IPS DF 6.9 (cell line): ENCODE results near the gene PDE11A.
A peak's percentile ranks its signal among the peaks of the same experiment; 100 is the strongest.

Source experiments
- DNase-seq: peaks from one replicate; pipeline ENCODE4 v3.0.0-alpha.2; 2013; ENCODE audit warnings: low read depth, low spot score
- H3K27ac ChIP-seq: one replicate; pipeline ENCODE4 v1.5.1; 2013; ENCODE audit warnings: low read length, control low read depth
- H3K27me3 ChIP-seq: 2 replicates; pipeline ENCODE4 v1.6.1; 2013; ENCODE audit warnings: mild to moderate bottlenecking, low read length; ENCODE audit not compliant: control insufficient read depth, insufficient read depth
- H3K36me3 ChIP-seq: 2 replicates; pipeline ENCODE4 v1.6.1; 2013; ENCODE audit warnings: low read length; ENCODE audit not compliant: control insufficient read depth, insufficient read depth
- H3K4me1 ChIP-seq: 2 replicates; pipeline ENCODE4 v1.6.1; 2013; ENCODE audit warnings: low read length; ENCODE audit not compliant: control insufficient read depth, insufficient read depth
- H3K4me3 ChIP-seq: 2 replicates; pipeline ENCODE4 v1.5.1; 2013; ENCODE audit warnings: mild to moderate bottlenecking, low read length
- H3K9me3 ChIP-seq: 2 replicates; pipeline ENCODE4 v1.6.1; 2013; ENCODE audit warnings: low read length, inconsistent platforms; ENCODE audit not compliant: control insufficient read depth, insufficient read depth
- WGBS: extraction: QIAGEN DNeasy Blood & Tissue Kit; methylation state at CpG from one replicate; pipeline ENCODE4 v1.1.7; 2013; ENCODE audit warnings: mixed read lengths, missing lambda C conversion rate; ENCODE audit not compliant: insufficient read length, insufficient coverage; 5-methylcytosine and 5-hydroxymethylcytosine counted together

The PDE11A gene

DNA sequence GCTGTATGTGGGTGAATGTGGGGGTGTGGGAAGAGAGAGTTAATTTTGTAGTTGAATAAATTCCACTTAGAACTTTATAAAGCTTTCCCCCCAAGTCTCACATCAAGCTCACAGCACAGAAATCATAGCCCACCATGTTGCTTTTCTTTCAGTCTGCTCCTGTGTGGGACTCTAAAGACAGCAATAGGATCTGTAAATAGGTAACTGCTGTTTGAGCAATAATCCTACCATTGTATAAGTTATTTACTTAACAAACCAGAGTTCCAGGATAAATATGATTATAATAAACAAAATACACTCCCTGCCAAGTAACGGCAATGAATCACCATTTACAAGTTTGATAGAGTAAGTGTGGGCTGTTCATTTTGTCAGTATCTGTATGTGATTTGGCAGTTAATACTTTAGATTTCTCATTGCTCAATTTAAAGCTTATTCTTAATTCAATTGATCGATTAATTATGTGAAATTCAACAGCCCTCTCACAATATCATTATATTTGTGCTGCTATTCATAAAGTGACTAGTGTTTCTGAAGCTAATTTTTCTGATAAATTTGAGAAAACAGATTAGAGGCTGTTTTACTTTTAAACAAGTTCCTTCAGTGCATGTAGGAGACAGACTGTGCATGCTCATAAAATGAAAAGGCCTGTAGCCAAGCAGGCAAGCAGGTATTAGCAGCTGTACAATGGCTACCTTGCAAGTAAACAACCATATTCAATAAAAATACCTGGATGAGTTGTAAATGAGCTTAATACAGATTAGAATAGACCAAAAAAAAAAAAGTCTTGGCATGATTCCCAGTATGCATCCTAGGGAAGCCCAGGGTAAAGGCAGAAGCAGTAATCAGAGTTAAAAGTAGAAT is 142.7 kb downstream of the PDE11A start:
- Histone ChIP-seq H3K36me3 (no peaks in the 10 kb centered on the region), H3K4me1 (no peaks in the 10 kb centered on the region), H3K27me3 (no peaks in the 10 kb centered on the region), H3K4me3 (no peak overlapping the region), H3K9me3 (no peaks in the 10 kb centered on the region), H3K27ac (no peak overlapping the region)
- no CpG with 5 or more reads among the region's 2 CpGs for WGBS
- no peak for DNase-seq

- H3K4me1 ChIP-seq = no peaks in the 10 kb centered on the region
- H3K36me3 ChIP-seq = no peaks in the 10 kb centered on the region
- no peak overlapping the region for H3K27ac ChIP-seq
- no peak for DNase-seq
- no peak overlapping the region for H3K4me3 ChIP-seq
- H3K9me3 ChIP-seq = no peaks in the 10 kb centered on the region
- WGBS = no CpG with 5 or more reads among the region's 2 CpGs
- no peaks in the 10 kb centered on the region for H3K27me3 ChIP-seq
Measured at GRCh38 chr2:177923323-177923722, 149.3 kb downstream of the PDE11A start.

- no peaks in the 10 kb centered on the region for H3K4me1 ChIP-seq
- no peak for DNase-seq
- H3K4me3 ChIP-seq = no peak overlapping the region
Measured at GRCh38 chr2:177921726-177922125, 150.9 kb downstream of the PDE11A start.

DNA sequence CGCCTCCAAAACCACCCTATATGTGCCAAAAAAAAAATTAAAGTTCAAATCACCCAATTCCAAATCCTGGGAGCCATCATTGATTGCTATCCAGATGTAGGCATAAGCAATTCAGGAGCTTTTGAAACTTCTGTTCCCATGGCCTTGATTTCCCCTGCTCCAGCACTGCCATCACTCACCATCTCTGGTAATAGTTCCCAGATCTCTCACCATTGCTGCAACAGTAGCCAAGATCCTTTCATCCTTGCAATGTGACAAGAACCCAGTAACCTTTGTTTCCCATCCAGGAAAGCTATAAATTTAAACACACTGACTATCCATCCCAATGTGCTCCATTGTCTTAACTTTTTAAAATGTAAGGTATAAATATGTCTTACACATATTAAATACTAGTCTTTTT is 155.4 kb downstream of the PDE11A start:
- H3K36me3 ChIP-seq = no peaks in the 10 kb centered on the region
- H3K27ac ChIP-seq = no peak overlapping the region
- no peak overlapping the region for H3K4me3 ChIP-seq
- WGBS = no CpG with 5 or more reads among the region's 1 CpG
- H3K9me3 ChIP-seq = no peaks in the 10 kb centered on the region
- DNase-seq = no peak
- H3K4me1 ChIP-seq = no peaks in the 10 kb centered on the region
- no peaks in the 10 kb centered on the region for H3K27me3 ChIP-seq

More at GRCh38 chr2:177921726-177922125, 150.9 kb downstream of the PDE11A start:
- no CpG with 5 or more reads among the region's 3 CpGs for WGBS
- Histone ChIP-seq H3K27me3 (no peaks in the 10 kb centered on the region), H3K27ac (no peak overlapping the region), H3K9me3 (no peaks in the 10 kb centered on the region), H3K36me3 (no peaks in the 10 kb centered on the region)

GRCh38 chr2:177916342-177916741 is 156.2 kb downstream of the PDE11A start:
- WGBS = no CpG with 5 or more reads among the region's 4 CpGs
- DNase-seq = no peak

DNA sequence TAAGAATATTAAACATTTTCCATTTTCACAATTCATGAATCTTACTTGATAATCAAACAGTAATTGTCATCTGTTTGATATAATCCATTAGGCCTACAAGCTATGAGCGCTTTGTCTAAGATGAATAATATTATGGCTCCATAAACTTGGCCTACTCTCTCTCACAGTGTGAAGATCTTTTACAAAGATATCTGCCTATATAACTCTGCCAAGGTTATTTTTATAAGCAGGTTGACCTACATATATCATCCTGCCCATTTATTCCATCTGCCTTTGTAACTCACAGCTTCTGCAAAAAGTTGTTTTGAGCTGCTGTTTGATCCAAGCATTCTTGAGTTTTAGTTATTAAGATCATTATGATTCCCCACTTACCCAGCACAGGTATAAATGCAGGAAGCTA is 158.3 kb downstream of the PDE11A start:
- Histone ChIP-seq H3K36me3 (no peaks in the 10 kb centered on the region), H3K4me1 (no peaks in the 10 kb centered on the region), H3K9me3 (no peaks in the 10 kb centered on the region), H3K4me3 (no peak overlapping the region), H3K27ac (no peak overlapping the region), H3K27me3 (no peaks in the 10 kb centered on the region)
- no peak for DNase-seq
- no CpG with 5 or more reads among the region's 1 CpG for WGBS

More at GRCh38 chr2:177916342-177916741, 156.2 kb downstream of the PDE11A start:
- no peaks in the 10 kb centered on the region for H3K9me3 ChIP-seq
- no peaks in the 10 kb centered on the region for H3K27me3 ChIP-seq
- H3K27ac ChIP-seq = no peak overlapping the region
- H3K36me3 ChIP-seq = no peaks in the 10 kb centered on the region
- no peaks in the 10 kb centered on the region for H3K4me1 ChIP-seq
- no peak overlapping the region for H3K4me3 ChIP-seq

DNA sequence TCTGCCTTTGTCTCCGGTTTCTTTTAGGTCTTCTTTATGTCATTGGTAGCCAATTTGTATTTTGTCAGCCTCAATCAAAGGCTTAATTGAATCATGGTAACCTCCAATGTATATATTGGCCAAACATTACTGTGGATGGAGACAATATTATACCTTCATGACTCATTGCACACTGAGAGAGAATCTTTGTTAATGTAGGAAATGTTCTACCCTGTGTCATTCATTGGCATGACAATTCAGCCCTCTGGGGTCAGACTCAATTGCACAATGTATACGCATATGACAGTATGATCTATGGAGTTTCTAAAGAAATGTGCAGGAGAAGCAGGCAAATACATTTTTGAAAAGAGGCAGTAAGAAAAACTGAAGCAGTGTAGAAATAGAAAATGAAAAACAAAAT is 162.6 kb downstream of the PDE11A start:
- DNase-seq = no peak
- no peak overlapping the region for H3K4me3 ChIP-seq

GRCh38 chr2:177908824-177909223 is 163.8 kb downstream of the PDE11A start:
- Histone ChIP-seq H3K27ac (no peak overlapping the region), H3K4me1 (no peaks in the 10 kb centered on the region), H3K27me3 (no peaks in the 10 kb centered on the region), H3K36me3 (no peaks in the 10 kb centered on the region), H3K4me3 (no peak overlapping the region), H3K9me3 (no peaks in the 10 kb centered on the region)
- no peak for DNase-seq
- no CpG with 5 or more reads among the region's 2 CpGs for WGBS

More for the DNA sequence above, 162.6 kb downstream of the PDE11A start:
- no CpG with 5 or more reads among the region's 2 CpGs for WGBS
- Histone ChIP-seq H3K27ac (no peak overlapping the region), H3K27me3 (no peaks in the 10 kb centered on the region), H3K36me3 (no peaks in the 10 kb centered on the region), H3K9me3 (no peaks in the 10 kb centered on the region), H3K4me1 (no peaks in the 10 kb centered on the region)

DNA sequence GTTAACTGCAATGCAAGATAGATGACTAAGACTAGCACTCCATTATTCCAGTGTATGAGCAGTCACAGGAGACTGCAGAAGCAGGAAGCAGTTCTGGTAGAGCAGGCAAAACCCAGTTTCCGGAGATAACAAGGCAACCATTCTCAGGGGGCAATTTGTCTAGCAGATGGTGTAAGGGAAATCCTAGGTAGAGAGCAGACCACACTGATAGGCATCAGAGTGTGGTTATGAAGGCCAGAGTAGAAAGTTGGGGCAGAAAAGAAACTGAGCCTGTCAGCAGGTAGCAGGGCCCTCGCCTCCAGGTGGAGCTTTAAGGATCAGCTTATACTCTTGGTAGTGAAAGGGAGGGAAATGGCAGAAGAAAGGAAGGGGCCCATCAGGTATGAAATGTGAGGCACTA is 164.4 kb downstream of the PDE11A start:
- Histone ChIP-seq H3K27me3 (no peaks in the 10 kb centered on the region), H3K27ac (no peak overlapping the region), H3K4me1 (no peaks in the 10 kb centered on the region), H3K36me3 (no peaks in the 10 kb centered on the region), H3K9me3 (no peaks in the 10 kb centered on the region), H3K4me3 (no peak overlapping the region)
- WGBS = no CpG with 5 or more reads among the region's 2 CpGs
- no peak for DNase-seq

GRCh38 chr2:177906041-177906718 is 166.4 kb downstream of the PDE11A start:
- Histone ChIP-seq H3K27me3 (no peaks in the 10 kb centered on the region), H3K9me3 (no peaks in the 10 kb centered on the region), H3K36me3 (no peaks in the 10 kb centered on the region), H3K27ac (no peak overlapping the region), H3K4me3 (no peak overlapping the region), H3K4me1 (no peaks in the 10 kb centered on the region)
- peak; percentile 73 for DNase-seq
- WGBS = no CpG with 5 or more reads among the region's 12 CpGs
